Peyer's patch (tissue), 4 donors: Measurements from ENCODE around the gene STK40. TPM values are rescaled to one million over a fixed set of nuclear protein-coding genes. Genes with fewer than 3 reads are reported as not detected.

Experiments used
- DNase-seq, 3 donors: peaks; one replicate each; pipeline ENCODE4 v3.0.0-alpha.2; 2017 to 2019
- H3K27ac ChIP-seq, 4 donors: fragments of 200-600 bp; sonication (generic); one replicate each; pipeline ENCODE4 v1.5.1; 2016 to 2019
- H3K27me3 ChIP-seq, 2 donors: fragments of 200-600 bp; sonication (generic); one replicate each; pipeline ENCODE4 v1.5.1; 2019
- H3K36me3 ChIP-seq, 3 donors: fragments of 200-600 bp; sonication (generic); one replicate each; pipeline ENCODE4 v1.5.1; 2016 to 2019
- H3K4me1 ChIP-seq, 4 donors: fragments of 200-600 bp; sonication (generic); one replicate each; pipeline ENCODE4 v1.5.1; 2016 to 2019
- H3K4me3 ChIP-seq, 4 donors: fragments of 200-600 bp; sonication (generic); 1 replicate in 3 of 4; 2 replicates in 1 of 4; pipeline ENCODE4 v1.5.1; 2016 to 2019; ENCODE audit warnings: mild to moderate bottlenecking in 1 of 4
- H3K9me3 ChIP-seq, 4 donors: fragments of 200-600 bp; sonication (generic); one replicate each; pipeline ENCODE4 v1.5.1; 2016 to 2019; ENCODE audit warnings: mild to moderate bottlenecking in 1 of 4
- POLR2A ChIP-seq, 2 donors: fragments of 450-650 bp; IDR thresholded peaks; one replicate each; pipeline ENCODE4 v1.5.1; 2017; ENCODE audit warnings: antibody characterized with exemption in 2 of 2, mild to moderate bottlenecking in 2 of 2, moderate library complexity in 2 of 2
- total RNA-seq, 4 donors: library from RNA; depleted of rRNA; stranded (reverse); fragments of >200 nt; gene quantifications; one replicate each; pipeline ENCODE4 v1.1.0, GENCODE V29; 2016
- TF ChIP-seq, protein P1 (sequence below), 6 experiments: fragments of 450-650 bp in 4 of 6; fragments of 200-600 bp in 2 of 6; sonication (generic) in 1 of 6; IDR thresholded peaks; one replicate each; pipeline ENCODE4 v1.5.1; 2017 to 2019; ENCODE audit warnings: antibody characterized with exemption in 6 of 6, mild to moderate bottlenecking in 3 of 6, moderate library complexity in 1 of 6

STK40 gene
- total RNA-seq, 4 donors from 2014 or later, result 14.0 to 30.2 (median 21.5) TPM

DNA sequence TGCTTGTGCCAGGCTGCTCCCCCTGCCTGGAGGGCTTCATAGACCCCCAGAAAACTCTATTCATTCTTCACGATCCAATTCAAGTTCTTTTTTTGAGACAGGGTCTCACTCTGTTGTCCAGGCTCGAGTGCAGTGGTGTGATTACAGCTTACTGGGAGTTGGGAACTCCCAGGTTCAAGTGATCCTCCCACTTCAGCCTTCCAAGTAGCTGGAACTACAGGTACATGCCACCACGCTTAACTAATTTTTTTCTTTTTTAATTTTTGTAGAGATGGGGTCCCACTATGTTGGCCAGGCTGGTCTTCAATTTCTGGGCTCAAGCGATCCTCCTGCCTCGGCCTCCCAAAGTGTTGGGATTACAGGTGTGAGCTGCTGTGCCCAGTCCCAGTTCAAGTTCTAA lies 4.3 kb downstream of the STK40 start:
- no peak overlapping the region for H3K4me3 ChIP-seq
- H3K27me3 ChIP-seq, result no peaks in the 10 kb centered on the region
- no peak overlapping the region for H3K27ac ChIP-seq
- H3K9me3 ChIP-seq, result no peaks in the 10 kb centered on the region
- no peaks in the 10 kb centered on the region for H3K36me3 ChIP-seq
- TF ChIP-seq, protein P1, sequence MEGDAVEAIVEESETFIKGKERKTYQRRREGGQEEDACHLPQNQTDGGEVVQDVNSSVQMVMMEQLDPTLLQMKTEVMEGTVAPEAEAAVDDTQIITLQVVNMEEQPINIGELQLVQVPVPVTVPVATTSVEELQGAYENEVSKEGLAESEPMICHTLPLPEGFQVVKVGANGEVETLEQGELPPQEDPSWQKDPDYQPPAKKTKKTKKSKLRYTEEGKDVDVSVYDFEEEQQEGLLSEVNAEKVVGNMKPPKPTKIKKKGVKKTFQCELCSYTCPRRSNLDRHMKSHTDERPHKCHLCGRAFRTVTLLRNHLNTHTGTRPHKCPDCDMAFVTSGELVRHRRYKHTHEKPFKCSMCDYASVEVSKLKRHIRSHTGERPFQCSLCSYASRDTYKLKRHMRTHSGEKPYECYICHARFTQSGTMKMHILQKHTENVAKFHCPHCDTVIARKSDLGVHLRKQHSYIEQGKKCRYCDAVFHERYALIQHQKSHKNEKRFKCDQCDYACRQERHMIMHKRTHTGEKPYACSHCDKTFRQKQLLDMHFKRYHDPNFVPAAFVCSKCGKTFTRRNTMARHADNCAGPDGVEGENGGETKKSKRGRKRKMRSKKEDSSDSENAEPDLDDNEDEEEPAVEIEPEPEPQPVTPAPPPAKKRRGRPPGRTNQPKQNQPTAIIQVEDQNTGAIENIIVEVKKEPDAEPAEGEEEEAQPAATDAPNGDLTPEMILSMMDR (IDR thresholded peaks at IDR 0.05), result no peak
- TF ChIP-seq POLR2A (IDR thresholded peaks at IDR 0.05), result no peak
- peaks cover 0 to 40% (median 12%) of the 10 kb centered on the region in 4 donors for H3K4me1 ChIP-seq
- DNase-seq, result no peak

DNA sequence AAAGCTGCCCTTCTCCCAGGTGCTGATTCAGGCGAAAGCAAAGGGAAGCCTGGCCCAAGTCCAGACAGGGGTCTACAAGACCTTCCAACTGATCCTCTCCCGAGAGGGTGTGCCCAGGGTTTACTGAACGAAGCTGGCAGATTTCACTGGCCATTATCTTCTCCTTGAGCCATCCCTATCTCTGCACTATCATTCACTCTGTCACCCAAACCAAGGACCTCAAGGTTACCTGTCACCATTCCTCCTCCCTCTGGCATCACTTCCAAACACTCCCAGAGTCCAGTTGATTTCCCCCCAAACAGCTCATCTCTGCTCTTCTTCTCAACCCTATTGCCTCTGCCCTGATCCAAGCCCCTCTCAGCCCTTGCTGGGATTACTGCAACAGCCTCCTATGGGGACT lies 4.9 kb downstream of the STK40 start:
- peak overlapping the region in 1 of 4 donors; percentile 35 for H3K27ac ChIP-seq
- no peak for DNase-seq
- H3K9me3 ChIP-seq, result no peaks in the 10 kb centered on the region
- no peaks in the 10 kb centered on the region for H3K27me3 ChIP-seq
- H3K4me1 ChIP-seq, result peaks cover 0 to 46% (median 12%) of the 10 kb centered on the region in 4 donors
- no peak for TF ChIP-seq POLR2A (IDR thresholded peaks at IDR 0.05)
- TF ChIP-seq, protein P1 (IDR thresholded peaks at IDR 0.05), result no peak
- H3K36me3 ChIP-seq, result no peaks in the 10 kb centered on the region
- no peak overlapping the region for H3K4me3 ChIP-seq

DNA sequence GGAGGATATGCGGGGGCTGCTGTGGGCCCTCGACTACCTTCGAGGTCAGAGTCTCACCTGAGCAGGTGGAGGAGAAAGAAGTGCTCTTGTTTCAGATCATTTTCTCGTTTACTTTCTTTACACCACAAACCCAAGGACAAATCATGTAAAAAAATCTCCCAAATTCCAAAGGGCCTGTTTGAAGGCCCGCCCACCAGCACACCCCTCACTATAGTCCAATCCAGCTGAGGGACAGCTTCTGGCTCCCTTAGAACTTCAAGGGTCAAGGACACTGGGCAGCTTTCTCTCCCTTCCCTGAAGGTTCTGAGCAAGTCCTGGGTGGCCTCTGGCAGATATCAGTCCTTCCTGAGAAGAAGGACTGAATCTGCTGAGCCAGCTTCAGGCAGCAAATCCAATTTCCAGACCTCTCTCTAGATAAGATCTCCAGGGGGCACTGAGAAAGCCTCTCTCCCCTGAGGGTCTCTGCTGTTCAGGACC lies 5.5 kb downstream of the STK40 start:
- Histone ChIP-seq H3K4me3 (no peak overlapping the region), H3K9me3 (no peaks in the 10 kb centered on the region), H3K27me3 (no peaks in the 10 kb centered on the region), H3K4me1 (peaks cover 0 to 52% (median 14%) of the 10 kb centered on the region in 4 donors), H3K36me3 (no peaks in the 10 kb centered on the region), H3K27ac (peak overlapping the region in 1 of 4 donors; percentile 35)
- TF ChIP-seq, protein P1 (IDR thresholded peaks at IDR 0.05), result no peak
- TF ChIP-seq POLR2A (IDR thresholded peaks at IDR 0.05), result no peak
- no peak for DNase-seq

DNA sequence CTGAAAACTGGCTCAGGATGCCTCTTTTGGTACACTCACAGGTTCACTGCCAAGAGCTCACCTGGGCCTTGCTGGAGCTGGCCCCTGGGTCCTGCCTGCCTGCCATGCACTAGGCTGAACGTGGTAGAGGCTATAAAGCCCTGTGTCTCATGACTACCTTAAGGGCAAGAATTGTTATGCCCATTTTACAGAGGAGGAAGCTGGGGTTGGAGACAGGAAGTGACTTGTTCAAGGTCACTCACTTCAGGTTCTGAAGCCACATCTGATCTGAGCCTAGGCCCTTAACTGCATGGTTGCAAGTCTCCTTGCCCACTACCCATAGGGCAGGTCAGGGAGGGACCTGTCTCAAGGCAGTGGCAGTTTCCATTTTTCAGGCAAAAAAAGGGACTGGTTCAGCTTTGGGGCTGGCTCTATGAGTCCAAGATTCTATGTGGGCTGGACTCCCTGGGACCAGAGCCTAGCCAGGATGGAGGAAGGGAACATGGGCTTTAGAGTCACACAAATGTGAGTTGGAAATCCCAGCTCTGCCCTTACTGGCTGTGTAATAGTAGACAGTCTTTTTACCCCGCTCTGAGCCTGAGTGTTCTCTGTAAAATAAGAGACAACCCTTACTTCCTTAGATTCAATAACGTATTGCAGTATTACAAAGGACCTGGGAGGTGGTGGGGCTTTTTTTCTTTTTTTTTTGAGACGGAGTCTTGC lies 7.8 kb downstream of the STK40 start:
- TF ChIP-seq, protein P1 (IDR thresholded peaks at IDR 0.05), result no peak
- no peak for TF ChIP-seq POLR2A (IDR thresholded peaks at IDR 0.05)
- Histone ChIP-seq H3K9me3 (no peaks in the 10 kb centered on the region), H3K27me3 (no peaks in the 10 kb centered on the region), H3K27ac (peak overlapping the region in 2 of 4 donors; percentile 41 to 43), H3K4me3 (no peak overlapping the region), H3K36me3 (no peaks in the 10 kb centered on the region), H3K4me1 (peaks cover 12 to 57% (median 30%) of the 10 kb centered on the region in 4 donors)
- DNase-seq, result no peak

DNA sequence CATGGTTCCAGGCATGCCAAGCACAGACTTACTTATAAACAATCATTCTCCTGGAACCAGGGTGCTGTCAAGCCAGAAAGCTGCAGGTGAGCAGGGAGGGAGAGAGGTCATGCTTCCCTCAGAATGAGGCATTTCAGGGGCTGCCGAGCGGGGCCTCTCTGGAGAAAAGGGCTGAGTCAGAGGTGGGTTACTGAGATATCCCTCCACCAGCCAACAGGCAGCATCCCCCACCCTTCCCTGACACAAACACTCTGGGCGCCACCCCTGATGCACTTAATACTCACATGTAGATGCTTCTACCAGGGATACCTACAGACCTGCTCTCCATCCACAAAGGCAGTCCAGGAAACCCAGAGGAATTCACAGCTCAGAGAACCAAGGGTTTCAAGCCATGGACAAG lies 13.1 kb downstream of the STK40 start:
- Histone ChIP-seq H3K9me3 (no peaks in the 10 kb centered on the region), H3K4me3 (no peak overlapping the region), H3K27me3 (no peaks in the 10 kb centered on the region), H3K4me1 (peaks cover 12 to 75% (median 35%) of the 10 kb centered on the region in 4 donors), H3K36me3 (peaks cover 0 to 1% (median 0%) of the 10 kb centered on the region in 3 donors), H3K27ac (peak overlapping the region in 3 of 4 donors; percentile 81 to 96 (median 89))
- TF ChIP-seq POLR2A (IDR thresholded peaks at IDR 0.05), result no peak
- TF ChIP-seq, protein P1 (IDR thresholded peaks at IDR 0.05), result no peak
- no peak for DNase-seq
